OCI-LY1 (cell line): Measurements from ENCODE around the gene FOXI3.
A peak's percentile ranks its signal among the peaks of the same experiment; 100 is the strongest.

Source experiments
- H2AFZ ChIP-seq: fragments of 200-600 bp; sonication (generic), shearing (Covaris generic); 2 replicates; pipeline ENCODE4 v1.6.0; 2014; ENCODE audit warnings: antibody characterized with exemption, mild to moderate bottlenecking, low read length
- H3F3A ChIP-seq: fragments of 200-600 bp; sonication (generic), shearing (Covaris generic); 2 replicates; pipeline ENCODE4 v1.6.0; 2014; ENCODE audit warnings: mild to moderate bottlenecking, antibody characterized with exemption, low read length, moderate library complexity; ENCODE audit not compliant: insufficient read depth
- H3K27ac ChIP-seq: fragments of 200-600 bp; sonication (generic); 2 replicates; pipeline ENCODE4 v1.5.1; 2014; ENCODE audit warnings: low read length, mixed run types, mild to moderate bottlenecking, low read depth; ENCODE audit not compliant: poor library complexity, severe bottlenecking
- H3K27me3 ChIP-seq: fragments of 200-600 bp; sonication (generic); 2 replicates; pipeline ENCODE4 v1.6.0; 2014; ENCODE audit warnings: antibody characterized with exemption, mild to moderate bottlenecking, low read length, moderate library complexity; ENCODE audit not compliant: insufficient read depth
- H3K36me3 ChIP-seq: fragments of 200-600 bp; sonication (generic); 2 replicates; pipeline ENCODE4 v1.6.1; 2014; ENCODE audit warnings: mild to moderate bottlenecking, antibody characterized with exemption, low read length, moderate library complexity, mixed read lengths; ENCODE audit not compliant: insufficient read depth
- H3K4me1 ChIP-seq: fragments of 200-600 bp; sonication (generic); 2 replicates; pipeline ENCODE4 v1.5.1; 2014; ENCODE audit warnings: mild to moderate bottlenecking, low read length, moderate library complexity; ENCODE audit not compliant: insufficient read depth, severe bottlenecking
- H3K4me2 ChIP-seq: fragments of 200-600 bp; sonication (generic), shearing (Covaris generic); 2 replicates; pipeline ENCODE4 v1.6.1; 2014; ENCODE audit warnings: low read length
- H3K4me3 ChIP-seq: fragments of 200-600 bp; sonication (generic); 2 replicates; pipeline ENCODE4 v1.5.1; 2014; ENCODE audit warnings: low read length, low read depth, mild to moderate bottlenecking, mixed read lengths; ENCODE audit not compliant: poor library complexity, severe bottlenecking
- H3K79me2 ChIP-seq: fragments of 200-600 bp; shearing (Covaris generic); 2 replicates; pipeline ENCODE4 v1.6.1; 2016; ENCODE audit warnings: mixed run types, low read length, mixed read lengths; ENCODE audit not compliant: insufficient read depth
- H3K9ac ChIP-seq: fragments of 200-600 bp; sonication (generic), shearing (Covaris generic); 2 replicates; pipeline ENCODE4 v1.6.1; 2014; ENCODE audit warnings: mild to moderate bottlenecking, low read length, mixed read lengths
- H3K9me2 ChIP-seq: fragments of 200-600 bp; sonication (generic), shearing (Covaris generic); 2 replicates; pipeline ENCODE4 v1.6.1; 2014; ENCODE audit warnings: low read depth, mild to moderate bottlenecking, low read length, mixed read lengths
- H3K9me3 ChIP-seq: fragments of 200-600 bp; shearing (Covaris generic); 2 replicates; pipeline ENCODE4 v1.6.1; 2014; ENCODE audit warnings: low read length, mixed read lengths
- H4K20me1 ChIP-seq: fragments of 200-600 bp; sonication (generic), shearing (Covaris generic); 2 replicates; pipeline ENCODE4 v1.6.0; 2016; ENCODE audit warnings: mild to moderate bottlenecking, low read length; ENCODE audit not compliant: insufficient read depth
- EZH2 ChIP-seq: fragments of 200-600 bp; sonication (generic), shearing (Covaris generic); IDR thresholded peaks from 2 replicates; pipeline ENCODE4 v1.8.0; 2017; ENCODE audit warnings: borderline replicate concordance, mixed run types, mild to moderate bottlenecking, antibody characterized with exemption, low read length, moderate library complexity, mixed read lengths
- TF ChIP-seq, protein P1 (sequence below): fragments of 200-600 bp; sonication (generic), shearing (Covaris generic); IDR thresholded peaks from 2 replicates; pipeline ENCODE4 v1.5.1; 2017; ENCODE audit warnings: mild to moderate bottlenecking, antibody characterized with exemption, low read length, moderate library complexity, mixed read lengths

FOXI3 gene

DNA sequence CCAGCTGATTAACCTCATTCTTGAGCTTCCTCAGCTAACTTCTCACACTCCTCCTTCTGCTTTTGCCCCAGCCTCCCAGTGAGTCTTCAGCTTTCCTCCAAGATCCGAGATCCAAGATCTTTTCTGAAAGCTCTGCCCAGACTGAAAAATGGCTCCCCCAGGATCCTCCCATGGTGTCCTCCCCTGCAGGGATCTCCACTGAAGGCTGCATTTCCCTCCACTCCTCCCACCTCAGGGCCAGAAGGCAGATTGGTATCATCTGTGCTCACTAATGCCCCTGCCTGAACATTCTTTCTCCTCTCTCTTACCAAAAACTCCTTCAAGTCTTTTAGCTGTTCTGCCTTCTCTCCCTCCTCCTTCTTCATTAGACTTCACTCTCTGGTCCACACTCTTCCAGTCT lies 6.1 kb upstream of the FOXI3 start:
- Histone ChIP-seq H3K27me3 (no peaks in the 10 kb centered on the region), H2AFZ (no peak overlapping the region), H3K9me2 (no peaks in the 10 kb centered on the region), H3F3A (no peaks in the 10 kb centered on the region), H3K36me3 (no peaks in the 10 kb centered on the region), H3K79me2 (no peaks in the 10 kb centered on the region), H4K20me1 (no peaks in the 10 kb centered on the region), H3K4me1 (peaks cover 2% of the 10 kb centered on the region), H3K9me3 (no peaks in the 10 kb centered on the region), H3K4me2 (no peak overlapping the region), H3K9ac (no peak overlapping the region), H3K4me3 (no peak overlapping the region), H3K27ac (no peak overlapping the region)
- TF ChIP-seq, protein P1, sequence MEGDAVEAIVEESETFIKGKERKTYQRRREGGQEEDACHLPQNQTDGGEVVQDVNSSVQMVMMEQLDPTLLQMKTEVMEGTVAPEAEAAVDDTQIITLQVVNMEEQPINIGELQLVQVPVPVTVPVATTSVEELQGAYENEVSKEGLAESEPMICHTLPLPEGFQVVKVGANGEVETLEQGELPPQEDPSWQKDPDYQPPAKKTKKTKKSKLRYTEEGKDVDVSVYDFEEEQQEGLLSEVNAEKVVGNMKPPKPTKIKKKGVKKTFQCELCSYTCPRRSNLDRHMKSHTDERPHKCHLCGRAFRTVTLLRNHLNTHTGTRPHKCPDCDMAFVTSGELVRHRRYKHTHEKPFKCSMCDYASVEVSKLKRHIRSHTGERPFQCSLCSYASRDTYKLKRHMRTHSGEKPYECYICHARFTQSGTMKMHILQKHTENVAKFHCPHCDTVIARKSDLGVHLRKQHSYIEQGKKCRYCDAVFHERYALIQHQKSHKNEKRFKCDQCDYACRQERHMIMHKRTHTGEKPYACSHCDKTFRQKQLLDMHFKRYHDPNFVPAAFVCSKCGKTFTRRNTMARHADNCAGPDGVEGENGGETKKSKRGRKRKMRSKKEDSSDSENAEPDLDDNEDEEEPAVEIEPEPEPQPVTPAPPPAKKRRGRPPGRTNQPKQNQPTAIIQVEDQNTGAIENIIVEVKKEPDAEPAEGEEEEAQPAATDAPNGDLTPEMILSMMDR, result no peak
- TF ChIP-seq EZH2, result no peak

DNA sequence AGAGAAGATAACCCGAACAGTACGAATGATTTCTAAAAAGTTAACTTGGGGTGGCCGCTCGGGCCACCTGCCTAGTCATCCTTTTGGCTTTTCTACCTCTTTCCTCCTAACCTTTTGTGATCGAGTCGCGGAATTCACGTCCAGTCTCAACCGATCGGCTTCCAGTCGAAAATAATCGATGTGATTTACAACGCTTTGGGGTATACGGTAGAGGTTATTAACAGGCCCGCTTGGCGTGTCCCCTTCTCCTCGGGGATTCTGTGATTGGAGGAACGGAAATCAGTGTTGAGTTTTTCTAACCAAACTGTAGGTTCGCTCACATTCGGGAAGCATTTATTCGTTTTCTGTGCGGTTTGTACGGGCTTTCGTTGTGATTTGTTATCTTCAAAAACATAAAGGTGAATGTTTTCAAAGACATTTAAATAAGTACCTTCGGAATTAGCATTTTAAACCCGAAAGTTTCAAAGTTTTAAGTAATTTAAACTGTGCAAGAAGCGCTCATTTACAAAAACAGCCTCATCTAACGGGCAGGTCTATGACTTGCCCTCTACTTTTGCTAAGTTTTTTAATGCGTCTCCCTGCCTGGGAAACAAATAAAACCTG lies 588 bp upstream of the FOXI3 start:
- no peaks in the 10 kb centered on the region for H3K79me2 ChIP-seq
- H2AFZ ChIP-seq, result no peak overlapping the region
- H3K4me2 ChIP-seq, result peak overlapping the region; percentile 82
- no peak overlapping the region for H3K27ac ChIP-seq
- H3K9me2 ChIP-seq, result no peaks in the 10 kb centered on the region
- no peaks in the 10 kb centered on the region; the same call in 1 of the 2 replicates for H3F3A ChIP-seq
- H3K9me3 ChIP-seq, result no peaks in the 10 kb centered on the region
- H3K4me3 ChIP-seq, result peak overlapping the region; percentile 55
- H3K27me3 ChIP-seq, result no peaks in the 10 kb centered on the region
- no peaks in the 10 kb centered on the region for H3K36me3 ChIP-seq
- peak overlapping the region; percentile 27; the same call in 1 of the 2 replicates for H3K9ac ChIP-seq
- peaks cover 11% of the 10 kb centered on the region for H3K4me1 ChIP-seq
- H4K20me1 ChIP-seq, result no peaks in the 10 kb centered on the region
- TF ChIP-seq, protein P1, result no peak
- TF ChIP-seq EZH2, result no peak

DNA sequence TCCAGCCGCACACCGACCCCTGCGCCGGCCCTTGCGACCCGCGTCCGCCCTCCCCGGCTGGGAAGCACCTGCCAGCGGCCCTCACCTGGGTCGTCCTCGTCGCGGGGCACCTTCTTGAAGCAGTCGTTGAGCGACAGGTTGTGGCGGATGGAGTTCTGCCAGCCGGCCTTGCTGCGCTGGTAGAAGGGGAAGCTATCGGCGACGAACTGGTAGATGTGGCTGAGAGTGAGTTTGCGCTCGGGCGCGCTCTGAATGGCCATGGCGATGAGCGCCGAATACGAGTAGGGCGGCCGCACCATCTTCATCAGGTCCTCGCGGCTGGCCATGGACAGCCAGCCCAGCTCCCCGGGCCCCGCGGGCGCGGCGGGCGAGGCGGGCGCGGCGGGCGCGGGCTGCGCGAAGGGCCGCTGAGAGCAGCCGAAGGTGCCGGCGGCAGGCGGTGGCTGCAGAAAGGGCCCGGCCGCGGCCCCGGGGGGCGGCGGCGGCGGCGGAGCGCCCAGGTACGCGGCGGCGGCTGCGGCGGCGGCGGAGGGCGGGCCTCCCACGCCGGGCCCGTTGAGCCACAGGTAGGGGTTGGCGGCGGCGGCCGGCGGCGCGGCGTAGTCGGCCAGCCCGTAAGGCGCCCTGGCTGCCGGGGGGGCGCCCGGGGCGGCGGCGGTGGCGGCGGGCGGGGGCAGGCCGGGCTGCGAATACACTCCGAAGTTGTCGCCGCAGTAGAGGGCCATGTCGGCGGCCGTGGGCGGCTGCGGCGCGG lies 505 bp downstream of the FOXI3 start:
- no peaks in the 10 kb centered on the region for H3K79me2 ChIP-seq
- H3F3A ChIP-seq, result no peaks in the 10 kb centered on the region; the same call in 1 of the 2 replicates
- H3K4me1 ChIP-seq, result peaks cover 11% of the 10 kb centered on the region
- no peaks in the 10 kb centered on the region for H3K36me3 ChIP-seq
- no peak overlapping the region for H3K9ac ChIP-seq
- TF ChIP-seq EZH2, result no peak
- TF ChIP-seq, protein P1, result no peak
- peak overlapping the region; percentile 55 for H3K4me3 ChIP-seq
- no peaks in the 10 kb centered on the region for H3K9me2 ChIP-seq
- H3K27ac ChIP-seq, result no peak overlapping the region
- no peak overlapping the region for H2AFZ ChIP-seq
- H3K9me3 ChIP-seq, result no peaks in the 10 kb centered on the region
- H3K4me2 ChIP-seq, result peak overlapping the region; percentile 82
- no peaks in the 10 kb centered on the region for H3K27me3 ChIP-seq
- H4K20me1 ChIP-seq, result no peaks in the 10 kb centered on the region
